IPS-18a (cell line): ENCODE results near the gene MGRN1.

Experiments
- H3K27ac ChIP-seq: one replicate; pipeline ENCODE4 v1.5.1; 2013; ENCODE audit warnings: low read length
- H3K27me3 ChIP-seq: one replicate; pipeline ENCODE4 v1.6.1; 2013; ENCODE audit warnings: mild to moderate bottlenecking, low read length; ENCODE audit not compliant: control insufficient read depth, insufficient read depth
- H3K36me3 ChIP-seq: one replicate; pipeline ENCODE4 v1.6.1; 2013; ENCODE audit warnings: low read depth, low read length; ENCODE audit not compliant: control insufficient read depth
- H3K4me1 ChIP-seq: one replicate; pipeline ENCODE4 v1.6.1; 2013; ENCODE audit warnings: low read depth, low read length; ENCODE audit not compliant: control insufficient read depth
- H3K4me3 ChIP-seq: one replicate; pipeline ENCODE4 v1.5.1; 2013; ENCODE audit warnings: low read length
- H3K9ac ChIP-seq: one replicate; pipeline ENCODE4 v1.6.1; 2013; ENCODE audit warnings: mild to moderate bottlenecking, low read length, moderate library complexity
- H3K9me3 ChIP-seq: one replicate; pipeline ENCODE4 v1.6.1; 2013; ENCODE audit warnings: low read depth, low read length; ENCODE audit not compliant: control insufficient read depth

Gene MGRN1

DNA sequence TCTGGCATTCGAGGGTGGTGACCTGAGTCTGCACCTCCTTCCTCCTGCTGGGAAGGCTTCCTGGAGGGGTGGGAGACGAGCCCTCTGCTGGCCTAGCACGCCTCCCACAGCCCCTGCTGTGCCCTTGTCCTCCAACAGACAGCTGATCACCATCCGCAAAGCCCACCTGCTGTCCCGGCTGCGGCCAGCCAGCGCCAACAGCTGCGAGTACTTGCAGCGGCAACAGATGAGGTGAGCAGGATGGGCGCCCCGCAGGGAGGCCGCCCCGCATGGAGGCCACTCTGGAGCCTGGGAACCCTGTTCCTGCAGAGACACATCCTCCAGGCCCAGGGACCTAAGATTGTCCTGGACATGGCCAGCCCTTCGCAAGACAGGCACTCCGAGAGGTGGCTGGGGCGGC is 31.5 kb upstream of the MGRN1 start:
- Histone ChIP-seq H3K9ac (no peak overlapping the region), H3K36me3 (no peaks in the 10 kb centered on the region), H3K4me1 (peaks cover 9% of the 10 kb centered on the region), H3K27me3 (no peaks in the 10 kb centered on the region), H3K27ac (no peak overlapping the region), H3K4me3 (no peak overlapping the region), H3K9me3 (no peaks in the 10 kb centered on the region)

DNA sequence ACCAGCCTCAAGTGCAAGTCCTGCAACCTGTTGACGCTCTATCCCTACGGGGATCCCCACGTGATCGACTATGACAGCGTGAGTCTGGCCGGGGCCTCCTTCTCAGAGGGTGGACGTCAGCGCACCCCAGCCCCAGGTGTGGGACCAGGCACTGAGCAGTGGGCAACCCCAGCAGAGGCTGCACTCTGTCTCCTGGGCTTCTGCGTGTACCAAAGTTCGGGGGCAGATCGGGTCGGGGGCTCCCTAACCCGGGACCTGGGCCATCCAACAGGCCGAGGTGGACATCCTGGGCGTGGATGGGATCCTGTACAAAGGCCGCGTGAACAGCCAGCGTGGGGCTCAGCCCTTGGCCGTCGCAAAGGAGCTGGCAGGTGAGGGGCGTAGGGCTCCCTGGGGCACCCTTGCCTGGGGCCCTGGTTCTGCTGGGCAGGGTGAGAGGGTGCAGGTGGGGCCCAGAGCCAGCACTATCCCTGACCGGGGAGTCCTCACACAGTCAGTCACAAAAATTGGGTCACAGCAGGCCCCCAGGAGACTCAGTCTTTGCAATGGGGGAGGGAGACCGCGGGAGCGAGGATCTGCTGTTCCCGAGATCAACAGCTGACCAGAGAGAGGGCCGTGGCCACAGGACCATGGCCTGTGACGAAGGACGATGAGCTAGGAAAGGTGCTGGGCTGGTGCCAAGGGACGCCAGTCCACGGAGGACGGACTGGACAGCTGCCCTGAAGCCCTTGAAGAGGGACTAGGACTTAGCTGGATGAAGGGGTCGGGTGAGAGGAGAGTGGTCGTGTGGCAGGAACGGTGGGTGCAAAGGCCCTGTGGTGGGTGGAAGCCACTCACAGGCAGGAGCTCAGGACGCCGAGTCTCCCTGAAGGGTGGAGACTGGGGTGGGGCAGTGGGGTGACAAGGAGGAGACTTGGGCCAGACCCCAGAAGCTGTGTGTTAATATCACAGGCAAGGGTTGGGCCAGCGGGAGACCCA is 29.9 kb upstream of the MGRN1 start:
- H3K27me3 ChIP-seq, result no peaks in the 10 kb centered on the region
- H3K9ac ChIP-seq, result no peak overlapping the region
- no peak overlapping the region for H3K4me3 ChIP-seq
- no peak overlapping the region for H3K27ac ChIP-seq
- no peaks in the 10 kb centered on the region for H3K9me3 ChIP-seq
- no peaks in the 10 kb centered on the region for H3K36me3 ChIP-seq
- peaks cover 9% of the 10 kb centered on the region for H3K4me1 ChIP-seq

DNA sequence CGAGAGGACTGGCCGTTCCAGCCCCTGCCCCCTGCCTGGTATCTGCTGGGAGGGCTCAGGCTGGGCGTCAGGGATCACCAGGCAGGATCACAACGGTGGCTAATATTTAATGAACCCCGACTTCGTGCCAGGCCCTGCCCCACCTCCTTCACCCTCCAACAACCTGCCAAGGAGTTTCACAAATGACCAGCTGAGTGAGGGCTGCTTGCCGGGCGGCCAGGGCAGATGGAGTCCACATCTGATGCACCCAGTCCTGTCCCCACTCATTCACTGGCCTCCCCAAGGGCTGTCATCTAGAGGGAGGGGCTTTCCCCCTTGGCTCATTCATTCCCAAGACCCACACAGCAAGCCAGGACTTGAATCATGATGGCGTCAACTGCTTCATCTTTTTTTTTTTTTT is 27.5 kb upstream of the MGRN1 start:
- Histone ChIP-seq H3K27ac (no peak overlapping the region), H3K27me3 (no peaks in the 10 kb centered on the region), H3K9ac (no peak overlapping the region), H3K4me3 (no peak overlapping the region), H3K4me1 (peaks cover 9% of the 10 kb centered on the region), H3K36me3 (no peaks in the 10 kb centered on the region), H3K9me3 (no peaks in the 10 kb centered on the region)

DNA sequence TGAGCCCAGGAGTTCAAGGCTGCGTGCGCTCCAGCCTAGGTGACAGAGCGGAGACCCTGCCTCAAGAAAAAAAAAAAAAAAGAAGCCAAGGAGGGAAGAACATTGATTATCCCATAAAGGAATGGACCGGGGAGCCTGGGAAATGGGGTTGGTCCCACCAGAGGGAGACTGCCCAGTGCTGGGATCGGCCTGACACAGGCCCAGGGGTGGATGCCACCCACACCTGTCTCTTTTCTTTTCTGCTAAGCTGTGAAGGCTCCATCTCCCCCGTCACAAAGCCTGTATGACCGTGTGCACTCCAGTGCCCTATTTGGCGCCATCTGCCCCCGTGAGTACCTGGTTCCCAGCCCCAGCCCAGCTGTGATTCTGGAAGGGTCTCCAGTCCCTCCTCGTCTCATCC is 25.6 kb upstream of the MGRN1 start:
- no peak overlapping the region for H3K9ac ChIP-seq
- H3K4me1 ChIP-seq, result no peaks in the 10 kb centered on the region
- H3K36me3 ChIP-seq, result no peaks in the 10 kb centered on the region
- H3K9me3 ChIP-seq, result no peaks in the 10 kb centered on the region
- H3K4me3 ChIP-seq, result no peak overlapping the region
- H3K27me3 ChIP-seq, result no peaks in the 10 kb centered on the region
- H3K27ac ChIP-seq, result no peak overlapping the region

DNA sequence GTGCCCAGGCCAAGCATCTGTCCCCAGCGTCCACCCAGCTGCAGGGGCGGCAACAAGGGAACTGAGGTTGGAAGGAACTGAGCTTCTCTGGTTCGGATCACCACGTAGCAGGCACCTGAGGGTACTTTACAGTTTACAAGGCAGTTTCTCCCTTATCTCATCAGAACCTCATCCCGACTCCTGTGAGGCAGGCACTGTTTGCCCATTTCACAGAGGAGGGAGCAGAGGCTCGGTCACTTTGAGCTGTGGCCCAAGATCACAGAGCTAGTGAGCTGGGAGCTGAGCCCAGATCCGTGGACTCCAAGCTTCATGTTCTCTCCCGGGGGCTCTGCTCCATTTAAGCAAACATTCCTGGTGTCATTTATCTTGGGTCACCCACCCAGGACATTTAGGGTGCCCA is 25.1 kb upstream of the MGRN1 start:
- H3K36me3 ChIP-seq, result no peaks in the 10 kb centered on the region
- H3K4me1 ChIP-seq, result no peaks in the 10 kb centered on the region
- no peaks in the 10 kb centered on the region for H3K27me3 ChIP-seq
- no peaks in the 10 kb centered on the region for H3K9me3 ChIP-seq
- no peak overlapping the region for H3K27ac ChIP-seq
- no peak overlapping the region for H3K4me3 ChIP-seq
- H3K9ac ChIP-seq, result no peak overlapping the region

DNA sequence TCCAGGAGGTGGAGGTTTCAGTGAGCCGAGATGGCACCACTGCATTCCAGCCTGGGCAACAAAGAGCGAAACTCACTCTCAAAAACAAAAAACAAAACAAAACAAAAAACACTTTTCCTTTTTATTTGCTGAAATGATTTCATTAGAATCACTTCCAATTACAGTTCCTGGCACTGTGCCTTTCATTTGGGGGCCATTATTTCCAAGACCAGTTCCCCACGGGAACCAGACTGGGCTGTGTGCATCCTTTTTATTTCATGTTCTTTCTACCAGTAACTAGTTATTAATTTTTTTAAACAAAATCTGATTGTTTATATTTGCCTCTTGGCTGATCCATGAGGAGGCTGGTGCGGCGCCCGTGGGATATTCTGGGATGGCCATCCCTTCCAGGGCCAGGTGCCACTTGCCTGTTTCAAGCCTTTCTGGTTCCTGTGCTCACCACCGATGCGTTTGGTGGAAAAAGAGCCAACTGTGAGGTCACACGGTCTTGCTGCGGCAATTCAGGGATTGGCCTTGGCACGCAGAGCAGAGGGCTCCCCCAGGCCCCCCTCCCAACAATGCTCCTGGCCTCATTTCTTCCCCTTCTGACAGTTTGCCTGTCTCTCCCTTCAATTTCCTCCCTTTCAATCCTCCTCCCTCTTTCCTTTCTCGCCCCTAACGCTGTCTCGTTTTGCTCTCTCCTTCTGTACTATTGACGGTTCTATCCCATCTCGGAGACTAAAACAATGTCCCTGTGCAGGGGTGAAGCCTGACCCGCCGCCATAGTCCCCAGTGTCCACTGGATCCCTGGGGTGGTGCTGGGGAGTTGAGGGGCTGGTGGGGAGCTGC is 23.4 kb upstream of the MGRN1 start:
- Histone ChIP-seq H3K27me3 (no peaks in the 10 kb centered on the region), H3K9ac (no peak overlapping the region), H3K36me3 (no peaks in the 10 kb centered on the region), H3K9me3 (no peaks in the 10 kb centered on the region), H3K4me1 (no peaks in the 10 kb centered on the region), H3K4me3 (no peak overlapping the region), H3K27ac (no peak overlapping the region)

DNA sequence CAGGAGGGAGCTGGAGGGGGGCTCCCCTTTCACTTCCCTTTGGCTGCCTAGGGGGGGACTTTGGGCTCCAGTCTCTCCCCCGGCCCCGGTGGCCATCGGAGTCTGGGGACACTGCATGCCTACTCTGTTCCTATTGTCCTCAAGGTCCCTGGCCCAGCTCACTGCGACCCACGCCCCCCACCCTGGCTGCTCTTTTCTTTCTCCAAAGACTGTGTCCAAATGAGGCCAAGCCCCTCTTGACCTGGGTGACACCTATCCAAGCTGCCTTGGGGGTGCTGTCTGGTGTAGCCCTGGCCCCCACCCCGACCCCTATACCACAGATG is 22.8 kb upstream of the MGRN1 start:
- H3K9me3 ChIP-seq, result no peaks in the 10 kb centered on the region

DNA sequence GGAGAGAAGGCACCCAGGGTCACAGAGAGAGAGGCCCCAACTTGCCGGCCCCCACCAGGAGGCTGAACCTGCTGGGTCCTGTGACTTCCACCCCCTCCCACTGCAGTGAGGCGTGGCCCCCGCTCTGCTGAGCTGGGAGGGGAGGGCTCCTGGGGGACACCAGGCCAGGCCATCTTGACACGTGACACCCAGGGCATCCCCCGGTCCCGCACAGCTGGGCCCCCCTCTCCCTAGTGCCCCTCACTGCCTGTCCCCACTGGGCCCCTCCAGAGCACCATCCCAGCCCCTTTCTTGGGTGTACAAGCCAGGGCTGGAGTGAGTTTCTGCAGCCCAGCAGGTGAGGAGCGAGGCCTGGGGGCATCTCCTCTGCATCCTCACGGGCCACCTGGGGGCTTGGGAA is 22.3 kb upstream of the MGRN1 start:
- Histone ChIP-seq H3K27me3 (no peaks in the 10 kb centered on the region), H3K9me3 (no peaks in the 10 kb centered on the region)

More for the DNA sequence above, 22.8 kb upstream of the MGRN1 start:
- Histone ChIP-seq H3K27me3 (no peaks in the 10 kb centered on the region), H3K4me3 (no peak overlapping the region), H3K4me1 (no peaks in the 10 kb centered on the region), H3K9ac (no peak overlapping the region), H3K27ac (no peak overlapping the region), H3K36me3 (no peaks in the 10 kb centered on the region)

DNA sequence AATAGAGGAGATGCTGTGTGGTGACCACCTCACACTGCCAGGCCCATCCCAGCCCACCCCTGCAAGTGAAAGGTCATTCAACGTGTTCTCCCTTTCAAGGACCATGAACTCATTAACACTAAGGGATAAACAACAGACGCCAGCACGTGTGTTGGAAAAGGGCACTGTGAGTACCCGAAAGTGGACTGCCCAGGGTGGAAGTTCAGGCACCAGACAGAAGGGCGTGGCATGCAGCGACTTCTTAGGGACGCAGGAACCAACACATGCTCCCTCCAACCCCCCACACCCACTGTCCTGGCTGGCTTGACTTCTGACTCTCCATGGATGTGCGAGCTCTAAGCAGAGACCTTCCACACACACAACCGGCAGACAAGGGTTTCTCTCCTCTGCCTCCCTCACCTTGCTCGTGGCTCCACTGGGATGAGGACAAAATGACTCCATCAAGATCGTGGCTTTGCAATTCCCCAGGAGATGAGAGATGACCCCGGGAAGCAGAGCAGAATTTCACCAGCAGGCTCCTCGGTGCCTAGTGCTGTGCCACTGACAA is 20.9 kb upstream of the MGRN1 start:
- Histone ChIP-seq H3K9me3 (no peaks in the 10 kb centered on the region), H3K36me3 (peaks cover 14% of the 10 kb centered on the region), H3K27ac (no peak overlapping the region), H3K27me3 (no peaks in the 10 kb centered on the region), H3K9ac (no peak overlapping the region), H3K4me1 (no peaks in the 10 kb centered on the region), H3K4me3 (no peak overlapping the region)

More for the DNA sequence above, 22.3 kb upstream of the MGRN1 start:
- H3K4me1 ChIP-seq, result no peaks in the 10 kb centered on the region
- H3K4me3 ChIP-seq, result no peak overlapping the region
- H3K27ac ChIP-seq, result no peak overlapping the region
- no peak overlapping the region for H3K9ac ChIP-seq
- H3K36me3 ChIP-seq, result peaks cover under 1% of the 10 kb centered on the region

DNA sequence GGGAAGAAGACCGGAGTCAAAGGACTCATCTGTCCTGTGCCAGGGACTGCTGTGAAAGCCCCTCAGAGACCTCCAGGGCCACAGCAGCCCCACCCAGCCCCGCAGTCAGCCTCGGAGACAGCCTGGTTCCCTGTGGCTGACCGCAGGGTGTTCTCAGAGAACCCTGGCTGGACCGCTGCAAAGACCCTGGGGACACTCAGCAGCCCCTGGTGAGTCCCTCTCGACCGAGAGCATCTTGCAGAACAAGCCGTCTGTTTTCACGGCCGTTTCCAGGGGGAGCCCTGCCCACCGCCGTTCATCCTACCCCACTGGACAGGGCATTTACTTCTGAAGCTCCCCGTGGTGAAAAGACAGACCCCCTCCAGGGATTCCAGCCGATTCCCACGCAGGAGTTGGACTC is 20.2 kb upstream of the MGRN1 start:
- no peaks in the 10 kb centered on the region for H3K27me3 ChIP-seq
- H3K36me3 ChIP-seq, result peaks cover 14% of the 10 kb centered on the region
- H3K27ac ChIP-seq, result no peak overlapping the region
- H3K4me3 ChIP-seq, result no peak overlapping the region
- H3K4me1 ChIP-seq, result no peaks in the 10 kb centered on the region
- H3K9me3 ChIP-seq, result no peaks in the 10 kb centered on the region
- H3K9ac ChIP-seq, result no peak overlapping the region

DNA sequence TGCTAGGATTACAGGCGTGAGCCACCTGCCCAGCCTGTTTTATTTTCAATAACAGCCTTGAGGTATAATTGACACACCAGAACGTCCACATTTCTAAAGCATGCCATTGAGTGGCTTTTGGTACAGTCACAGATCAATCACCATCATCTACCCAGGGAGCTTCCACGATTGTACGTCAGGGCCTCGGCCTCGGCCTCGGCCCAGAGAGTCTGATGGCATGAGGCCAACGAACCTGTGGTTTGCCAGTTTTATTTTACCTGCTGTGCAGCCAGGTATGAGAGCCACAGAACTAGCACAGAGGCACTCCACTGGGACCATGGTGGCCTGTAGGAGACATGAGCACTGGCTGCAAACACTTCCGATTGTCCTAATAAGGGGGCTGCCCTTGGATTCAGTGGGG is 18.3 kb upstream of the MGRN1 start:
- Histone ChIP-seq H3K9ac (no peak overlapping the region), H3K4me3 (no peak overlapping the region), H3K9me3 (no peaks in the 10 kb centered on the region), H3K36me3 (peaks cover 14% of the 10 kb centered on the region), H3K27ac (no peak overlapping the region), H3K4me1 (no peaks in the 10 kb centered on the region), H3K27me3 (no peaks in the 10 kb centered on the region)
